ENCODE results near the gene GPR139. TPM values are rescaled to one million over a fixed set of nuclear protein-coding genes. Genes with fewer than 3 reads are reported as not detected.

The GPR139 gene
- total RNA-seq, 2 experiments from 2014 or later, result not detected

GRCh38 chr16:20072874-20073202 is 852 bp downstream of the GPR139 start:
- CTCF ChIA-PET, result no interaction called here
- intact Hi-C loops (cut with DNase I, micrococcal nuclease), result no loop called here

DNA sequence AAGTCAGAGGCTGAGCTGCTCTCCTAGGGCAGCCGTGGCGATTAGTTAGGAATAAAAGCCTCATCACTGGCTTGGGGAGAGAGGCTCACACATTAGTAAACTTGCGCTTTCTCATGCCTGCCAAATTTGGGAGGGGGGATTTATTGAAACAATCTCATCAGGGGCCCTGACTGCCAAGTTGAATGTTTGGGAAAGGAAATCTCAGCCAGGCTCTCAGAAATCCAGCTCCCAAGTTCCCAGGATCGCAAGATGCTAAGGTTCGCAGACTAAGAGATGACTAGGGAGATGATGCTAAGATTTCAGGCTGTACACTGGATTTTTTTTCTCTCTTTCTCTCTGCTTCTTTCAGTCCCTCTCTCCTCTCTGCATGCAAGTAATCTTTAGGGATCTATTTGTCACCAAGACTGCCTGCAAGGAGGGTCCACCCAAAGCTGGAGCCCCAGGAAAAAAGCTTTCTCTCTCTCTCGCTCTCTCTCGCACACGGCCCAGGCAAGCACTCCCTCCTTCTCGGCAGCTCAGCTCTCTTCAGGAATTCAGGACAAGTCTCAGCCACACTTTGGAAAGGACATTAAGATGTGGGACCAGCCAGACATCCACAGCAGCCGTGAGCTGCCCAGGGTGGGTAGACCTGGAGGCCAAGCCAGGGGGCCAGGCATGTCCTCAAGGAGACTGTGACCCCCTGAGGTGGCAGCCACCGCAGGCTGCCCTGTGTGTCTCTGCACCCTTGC is 1.4 kb downstream of the GPR139 start:
- CTCF ChIA-PET, result no interaction called here
- Histone ChIP-seq H3K9me3 (ENCODE audit: control insufficient read depth in 1 of 2, insufficient read depth in 1 of 2, low read length in 2 of 2) (peaks cover 0 to 12% of the 10 kb centered on the region in 2 experiments), H3K36me3 (ENCODE audit: insufficient read depth, low read length) (no peaks in the 10 kb centered on the region), H3K4me1 (ENCODE audit: insufficient read depth, low read length) (no peaks in the 10 kb centered on the region), H3K27me3 (ENCODE audit: control insufficient read depth in 1 of 2, insufficient read depth in 2 of 2, low read length in 2 of 2) (peaks cover 11 to 23% of the 10 kb centered on the region in 2 experiments), H3K27ac (ENCODE audit: low read depth in 1 of 2, low read length in 2 of 2) (no peak overlapping the region), H3K4me3 (ENCODE audit: low read length) (no peak overlapping the region)
- intact Hi-C loops (cut with DNase I, micrococcal nuclease), result no loop called here
- Mint-ChIP-seq H3K27me3 (peaks cover 62% of the 10 kb centered on the region), H3K36me3 (ENCODE audit: low read depth) (no peaks in the 10 kb centered on the region), H3K4me1 (ENCODE audit: low read depth) (no peaks in the 10 kb centered on the region), H3K27ac (no peak overlapping the region), H3K4me3 (no peak overlapping the region), H3K9me3 (peaks cover 11% of the 10 kb centered on the region)
- ATAC-seq (ENCODE audit: poor library complexity) (no peak), DNase-seq (no peak)
- POLR2A ChIA-PET, result no interaction called here
- TF ChIP-seq, protein P1, sequence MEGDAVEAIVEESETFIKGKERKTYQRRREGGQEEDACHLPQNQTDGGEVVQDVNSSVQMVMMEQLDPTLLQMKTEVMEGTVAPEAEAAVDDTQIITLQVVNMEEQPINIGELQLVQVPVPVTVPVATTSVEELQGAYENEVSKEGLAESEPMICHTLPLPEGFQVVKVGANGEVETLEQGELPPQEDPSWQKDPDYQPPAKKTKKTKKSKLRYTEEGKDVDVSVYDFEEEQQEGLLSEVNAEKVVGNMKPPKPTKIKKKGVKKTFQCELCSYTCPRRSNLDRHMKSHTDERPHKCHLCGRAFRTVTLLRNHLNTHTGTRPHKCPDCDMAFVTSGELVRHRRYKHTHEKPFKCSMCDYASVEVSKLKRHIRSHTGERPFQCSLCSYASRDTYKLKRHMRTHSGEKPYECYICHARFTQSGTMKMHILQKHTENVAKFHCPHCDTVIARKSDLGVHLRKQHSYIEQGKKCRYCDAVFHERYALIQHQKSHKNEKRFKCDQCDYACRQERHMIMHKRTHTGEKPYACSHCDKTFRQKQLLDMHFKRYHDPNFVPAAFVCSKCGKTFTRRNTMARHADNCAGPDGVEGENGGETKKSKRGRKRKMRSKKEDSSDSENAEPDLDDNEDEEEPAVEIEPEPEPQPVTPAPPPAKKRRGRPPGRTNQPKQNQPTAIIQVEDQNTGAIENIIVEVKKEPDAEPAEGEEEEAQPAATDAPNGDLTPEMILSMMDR (IDR thresholded peaks at IDR 0.05), result no peak

More at GRCh38 chr16:20072874-20073202, 852 bp downstream of the GPR139 start:
- Histone ChIP-seq H3K4me1 (ENCODE audit: insufficient read depth, low read length) (no peaks in the 10 kb centered on the region), H3K4me3 (ENCODE audit: low read length) (no peak overlapping the region), H3K27me3 (ENCODE audit: control insufficient read depth in 1 of 2, insufficient read depth in 2 of 2, low read length in 2 of 2) (peaks cover 11 to 23% of the 10 kb centered on the region in 2 experiments), H3K36me3 (ENCODE audit: insufficient read depth, low read length) (no peaks in the 10 kb centered on the region), H3K9me3 (ENCODE audit: control insufficient read depth in 1 of 2, insufficient read depth in 1 of 2, low read length in 2 of 2) (peaks cover 0 to 12% of the 10 kb centered on the region in 2 experiments), H3K27ac (ENCODE audit: low read depth in 1 of 2, low read length in 2 of 2) (no peak overlapping the region)
- H3K27ac Mint-ChIP-seq, result no peak overlapping the region
- no peaks in the 10 kb centered on the region for H3K4me1 Mint-ChIP-seq (ENCODE audit: low read depth)
- TF ChIP-seq, protein P1 (IDR thresholded peaks at IDR 0.05), result no peak
- H3K4me3 Mint-ChIP-seq, result no peak overlapping the region
- DNase-seq (no peak), ATAC-seq (ENCODE audit: poor library complexity) (no peak)
- H3K36me3 Mint-ChIP-seq (ENCODE audit: low read depth), result no peaks in the 10 kb centered on the region
- POLR2A ChIA-PET, result no interaction called here
- peaks cover 62% of the 10 kb centered on the region for H3K27me3 Mint-ChIP-seq
- H3K9me3 Mint-ChIP-seq, result peaks cover 9% of the 10 kb centered on the region

GRCh38 chr16:20064931-20065330 is 8.8 kb downstream of the GPR139 start:
- no peak overlapping the region for H3K27ac Mint-ChIP-seq
- H3K9me3 ChIP-seq (ENCODE audit: control insufficient read depth in 1 of 2, insufficient read depth in 1 of 2, low read length in 2 of 2), result no peaks in the 10 kb centered on the region
- H3K36me3 ChIP-seq (ENCODE audit: insufficient read depth, low read length), result no peaks in the 10 kb centered on the region
- no peak overlapping the region for H3K27ac ChIP-seq (ENCODE audit: low read depth in 1 of 2, low read length in 2 of 2)
- TF ChIP-seq, protein P1 (IDR thresholded peaks at IDR 0.05), result no peak
- ChIA-PET CTCF (no interaction called here), POLR2A (no interaction called here)
- no peak overlapping the region for H3K4me3 ChIP-seq (ENCODE audit: low read length)
- no peak overlapping the region for H3K4me3 Mint-ChIP-seq
- peaks cover 14% of the 10 kb centered on the region for H3K9me3 Mint-ChIP-seq
- intact Hi-C loops (cut with DNase I, micrococcal nuclease), result no loop called here
- peaks cover 32% of the 10 kb centered on the region for H3K27me3 Mint-ChIP-seq
- no peaks in the 10 kb centered on the region for H3K27me3 ChIP-seq (ENCODE audit: control insufficient read depth in 1 of 2, insufficient read depth in 2 of 2, low read length in 2 of 2)
- H3K4me1 Mint-ChIP-seq (ENCODE audit: low read depth), result no peaks in the 10 kb centered on the region
- no peaks in the 10 kb centered on the region for H3K36me3 Mint-ChIP-seq (ENCODE audit: low read depth)
- no peaks in the 10 kb centered on the region for H3K4me1 ChIP-seq (ENCODE audit: insufficient read depth, low read length)
- ATAC-seq (ENCODE audit: poor library complexity) (no peak), DNase-seq (no peak)
